SK-N-SH (cell line): Measurements from ENCODE around the gene GRM8. TPM values are rescaled to one million over a fixed set of nuclear protein-coding genes. Genes with fewer than 3 reads are reported as not detected.
A peak's percentile ranks its signal among the peaks of the same experiment; 100 is the strongest.

Experiments
- CTCF ChIA-PET: fragments of 300-600, 350-600 bp; formaldehyde crosslinking; extraction: SDS; loops from one replicate; lab custom pipeline; 2021; lab: Yijun Ruan, JAX
- POLR2A ChIA-PET: fragments of 350-600 bp; sonication (Branson Sonifier 250); formaldehyde crosslinking; extraction: SDS; loops from one replicate; lab custom pipeline; 2020; ENCODE audit warnings: antibody characterized with exemption, inconsistent platforms; lab: Yijun Ruan, JAX
- DNase-seq: peaks from one replicate; pipeline ENCODE4 v3.0.0; 2012
- H2AFZ ChIP-seq: fragments of 200-600 bp; sonication (generic); 2 replicates; pipeline ENCODE4 v1.8.1; 2016; ENCODE audit warnings: antibody characterized with exemption, mild to moderate bottlenecking, low read depth
- H3F3A ChIP-seq: fragments of 200-600 bp; sonication (generic); replicated peaks from 2 replicates; pipeline ENCODE3; 2016; ENCODE audit warnings: antibody characterized with exemption, mild to moderate bottlenecking; ENCODE audit not compliant: insufficient read depth
- H3K27ac ChIP-seq, 2 experiments: fragments of 200-500 bp in 1 of 2; fragments of 200-600 bp in 1 of 2; sonication (Bioruptor generic) in 1 of 2; sonication (generic), shearing (Covaris generic) in 1 of 2; 2 replicates each; pipeline versions ENCODE4 v1.5.1 to v1.6.1; 2014 to 2016; ENCODE audit warnings: low read depth in 2 of 2, inconsistent platforms in 1 of 2, low read length in 1 of 2, mild to moderate bottlenecking in 1 of 2, mixed read lengths in 1 of 2
- H3K27me3 ChIP-seq: fragments of 200-600 bp; sonication (generic), shearing (Covaris generic); 2 replicates; pipeline ENCODE4 v1.6.1; 2016; ENCODE audit warnings: mixed run types; ENCODE audit not compliant: insufficient read depth
- H3K36me3 ChIP-seq, 2 experiments: fragments of 200-500 bp in 1 of 2; fragments of 200-600 bp in 1 of 2; sonication (Bioruptor generic) in 1 of 2; sonication (generic) in 1 of 2; replicated peaks in 1 of 2; 2 replicates each; pipeline versions ENCODE3 to v1.5.1; 2014 to 2016; ENCODE audit warnings: low read length in 1 of 2, mild to moderate bottlenecking in 1 of 2; ENCODE audit not compliant: insufficient read depth in 2 of 2, control insufficient read depth in 1 of 2
- H3K4me1 ChIP-seq, 2 experiments: fragments of 200-500 bp in 1 of 2; fragments of 200-600 bp in 1 of 2; sonication (Bioruptor generic) in 1 of 2; sonication (generic), shearing (Covaris generic) in 1 of 2; 2 replicates each; pipeline versions ENCODE4 v1.5.1 to v1.6.1; 2014 to 2016; ENCODE audit warnings: low read depth in 1 of 2, low read length in 1 of 2, mixed run types in 1 of 2; ENCODE audit not compliant: insufficient read depth in 2 of 2, control insufficient read depth in 1 of 2
- H3K4me2 ChIP-seq: fragments of 200-600 bp; sonication (generic), shearing (Covaris generic); 2 replicates; pipeline ENCODE4 v1.6.1; 2017; ENCODE audit warnings: mixed run types
- H3K4me3 ChIP-seq, 2 experiments: fragments of 200-500 bp in 1 of 2; fragments of 200-600 bp in 1 of 2; sonication (Bioruptor generic) in 1 of 2; sonication (generic), shearing (Covaris generic) in 1 of 2; 2 replicates each; pipeline versions ENCODE4 v1.5.1 to v1.8.1; 2014 to 2016; ENCODE audit warnings: low read depth in 2 of 2, inconsistent platforms in 1 of 2, low read length in 1 of 2, mild to moderate bottlenecking in 1 of 2, mixed read lengths in 1 of 2, moderate library complexity in 1 of 2
- H3K79me2 ChIP-seq: fragments of 200-600 bp; sonication (generic); 2 replicates; pipeline ENCODE4 v1.8.1; 2017; ENCODE audit warnings: mild to moderate bottlenecking; ENCODE audit not compliant: insufficient read depth
- H3K9ac ChIP-seq: fragments of 200-600 bp; sonication (generic); 2 replicates; pipeline ENCODE4 v1.6.1; 2017; ENCODE audit warnings: mixed run types
- H3K9me2 ChIP-seq: fragments of 200-600 bp; sonication (generic); 2 replicates; pipeline ENCODE4 v1.6.1; 2017; ENCODE audit warnings: mixed run types
- H3K9me3 ChIP-seq: fragments of 200-600 bp; sonication (generic); 2 replicates; pipeline ENCODE4 v1.6.1; 2017; ENCODE audit warnings: mixed run types, mild to moderate bottlenecking, moderate library complexity
- H4K20me1 ChIP-seq: fragments of 200-600 bp; sonication (generic); 2 replicates; pipeline ENCODE4 v1.6.1; 2017; ENCODE audit warnings: mild to moderate bottlenecking, mixed run types; ENCODE audit not compliant: insufficient read depth
- CHD2 ChIP-seq: fragments of 150-350 bp; IDR thresholded peaks from 2 replicates; pipeline ENCODE4 v1.6.1; 2018; ENCODE audit warnings: low read length; ENCODE audit not compliant: partially characterized antibody
- CTCF ChIP-seq: fragments of 200-600 bp; sonication (generic); IDR thresholded peaks from 2 replicates; pipeline ENCODE4 v1.6.1; 2017; ENCODE audit warnings: antibody characterized with exemption, mild to moderate bottlenecking, moderate library complexity
- GATA2 ChIP-seq: sonication (generic); formaldehyde crosslinking; IDR thresholded peaks from 2 replicates; pipeline ENCODE4 v1.5.0; 2020; ENCODE audit warnings: mild to moderate bottlenecking, missing genetic modification reagents
- MEF2A ChIP-seq: IDR thresholded peaks from 2 replicates; pipeline ENCODE4 v1.4.0; 2012; ENCODE audit warnings: low read depth, borderline replicate concordance
- MXI1 ChIP-seq: IDR thresholded peaks from 2 replicates; pipeline ENCODE4 v1.6.1; 2012; ENCODE audit warnings: mild to moderate bottlenecking, low read depth, low read length, improper control_type of control experiment
- NRF1 ChIP-seq: IDR thresholded peaks from 2 replicates; pipeline ENCODE4 v1.6.1; 2012; ENCODE audit warnings: low read depth, mild to moderate bottlenecking, low read length
- PBX3 ChIP-seq: IDR thresholded peaks from 2 replicates; pipeline ENCODE4; 2012
- RAD21 ChIP-seq: IDR thresholded peaks from 2 replicates; pipeline ENCODE4 v1.6.1; 2012; ENCODE audit warnings: mild to moderate bottlenecking, low read length
- SIN3A ChIP-seq: IDR thresholded peaks from 2 replicates; pipeline ENCODE4 v1.6.1; 2012; ENCODE audit warnings: low read depth, mild to moderate bottlenecking, low read length, moderate library complexity, borderline replicate concordance
- TAF1 ChIP-seq: IDR thresholded peaks from 2 replicates; pipeline ENCODE4 v1.6.1; 2012; ENCODE audit warnings: low read depth, mild to moderate bottlenecking, low read length, moderate library complexity, borderline replicate concordance
- TEAD4 ChIP-seq: IDR thresholded peaks from 2 replicates; pipeline ENCODE4 v1.4.0; 2012; ENCODE audit warnings: mild to moderate bottlenecking, borderline replicate concordance; ENCODE audit not compliant: insufficient read depth
- USF1 ChIP-seq: IDR thresholded peaks from 2 replicates; pipeline ENCODE4 v1.4.0; 2012; ENCODE audit warnings: low read depth, borderline replicate concordance
- USF2 ChIP-seq: fragments of 150-350 bp; IDR thresholded peaks from 2 replicates; pipeline ENCODE4 v1.6.1; 2017; ENCODE audit warnings: antibody characterized with exemption, low read length, low read depth, borderline replicate concordance
- YY1 ChIP-seq: IDR thresholded peaks from 2 replicates; pipeline ENCODE4 v1.4.0; 2012; ENCODE audit warnings: low read depth, mild to moderate bottlenecking
- ZBTB33 ChIP-seq: IDR thresholded peaks from 2 replicates; pipeline ENCODE4 v1.4.0; 2012; ENCODE audit warnings: low read depth, borderline replicate concordance
- WGBS: methylation state at CpG from one replicate; pipeline ENCODE4 v1.1.6; 2017; ENCODE audit warnings: low lambda C conversion rate; 5-methylcytosine and 5-hydroxymethylcytosine counted together
- polyA plus RNA-seq, 3 experiments: library from polyadenylated mRNA; depleted of rRNA; stranded (reverse); fragments of >200 nt; gene quantifications; 2 replicates each; pipeline ENCODE4 v1.2.3, GENCODE V29; 2012

The GRM8 gene
- polyA plus RNA-seq, 1 of the 3 experiments (the other 2 are of a cell fraction): 0.10 TPM

GRCh38 chr7:127239814-127240213 lies 12.9 kb downstream of the GRM8 start:
- no peak overlapping the region; a peak in 1 of 4 replicates for H3K4me3 ChIP-seq
- ChIA-PET CTCF (interaction anchor here (1.5 kb wide), 1 partner anchor 14 kb away, joined by 3 read pairs; no protein-coding TSS in a partner anchor), POLR2A (no interaction called here)
- H3K9me3 ChIP-seq: no peaks in the 10 kb centered on the region
- no peak overlapping the region for H3K4me2 ChIP-seq
- no peaks in the 10 kb centered on the region for H4K20me1 ChIP-seq
- H3K79me2 ChIP-seq: no peaks in the 10 kb centered on the region
- no peak for DNase-seq
- WGBS: 59% methylated on average over 6 of the region's 6 CpGs
- no peaks in the 10 kb centered on the region for H3K4me1 ChIP-seq
- no peak for TF ChIP-seq RAD21
- peak; percentile 37; the same call in 1 of the 2 replicates for TF ChIP-seq CTCF
- no peak for TF ChIP-seq TAF1
- H3K27ac ChIP-seq: no peak overlapping the region
- H3K36me3 ChIP-seq: no peaks in the 10 kb centered on the region
- no peak overlapping the region for H3K9ac ChIP-seq
- no peaks in the 10 kb centered on the region for H3K9me2 ChIP-seq
- H2AFZ ChIP-seq: no peak overlapping the region
- H3K27me3 ChIP-seq: 0 out of 2 replicates have a peak, but pooled peaks cover 3% of the 10 kb centered on the region
- no peaks in the 10 kb centered on the region for H3F3A ChIP-seq

- ChIA-PET POLR2A (no interaction called here), CTCF (interaction anchor here (1.0 to 2.2 kb wide), 4 partner anchors 8 to 20 kb away, joined by 3 to 8 read pairs (median 4); no protein-coding TSS in a partner anchor)
- Histone ChIP-seq H3K9ac (no peak overlapping the region), H3F3A (no peaks in the 10 kb centered on the region), H2AFZ (no peak overlapping the region), H3K27me3 (no peaks in the 10 kb centered on the region), H3K4me1 (no peaks in the 10 kb centered on the region), H3K9me3 (no peaks in the 10 kb centered on the region), H3K4me3 (no peak overlapping the region), H3K4me2 (no peak overlapping the region), H3K79me2 (no peaks in the 10 kb centered on the region), H3K9me2 (no peaks in the 10 kb centered on the region), H3K27ac (no peak overlapping the region), H4K20me1 (no peaks in the 10 kb centered on the region), H3K36me3 (no peaks in the 10 kb centered on the region)
- TF ChIP-seq MEF2A: no peak
- no peak for TF ChIP-seq ZBTB33
- TF ChIP-seq TEAD4: no peak
- no peak for TF ChIP-seq CTCF
- TF ChIP-seq NRF1: no peak
- TF ChIP-seq CHD2: no peak
- TF ChIP-seq USF1: no peak
- no peak for TF ChIP-seq PBX3
- TF ChIP-seq USF2: no peak
- TF ChIP-seq SIN3A: no peak
- no peak for TF ChIP-seq GATA2 (CRISPR knock-in tag)
- TF ChIP-seq YY1: no peak
- TF ChIP-seq MXI1: no peak
- DNase-seq: no peak
- 43% methylated on average over 2 of the region's 2 CpGs for WGBS
These were observed 19.1 kb downstream of the GRM8 start for GRCh38 chr7:127233630-127234029.
